GM18867 (cell line): Measurements from ENCODE around the gene MTMR12.
A peak's percentile ranks its signal among the peaks of the same experiment; 100 is the strongest.

Experiments used
- ATAC-seq: cut with Tn5 transposase; IDR thresholded peaks from one replicate; pipeline ENCODE4 v1.9.1; 2021; ENCODE audit warnings: mild to moderate bottlenecking, moderate library complexity; ENCODE audit not compliant: unreplicated experiment

The MTMR12 gene

DNA sequence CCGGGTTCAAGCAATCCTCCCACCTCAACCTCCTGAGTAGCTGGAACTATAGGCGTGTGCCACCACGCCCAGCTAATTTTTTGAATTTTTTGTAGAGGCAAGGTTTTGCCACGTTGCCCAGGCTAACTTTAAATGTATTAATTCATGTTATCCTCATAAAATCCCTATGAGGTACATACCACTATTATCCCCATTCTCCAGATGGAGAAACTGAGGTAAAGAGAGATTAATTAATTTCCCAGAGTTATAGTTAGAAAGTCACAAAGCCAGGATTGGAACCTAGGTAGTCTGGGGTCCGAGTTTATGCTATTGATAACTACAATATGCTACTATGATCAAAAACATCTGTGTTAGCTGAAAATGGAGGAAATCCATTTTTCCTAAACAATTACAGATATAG, 106.7 kb downstream of the MTMR12 start:
- no peak for ATAC-seq

DNA sequence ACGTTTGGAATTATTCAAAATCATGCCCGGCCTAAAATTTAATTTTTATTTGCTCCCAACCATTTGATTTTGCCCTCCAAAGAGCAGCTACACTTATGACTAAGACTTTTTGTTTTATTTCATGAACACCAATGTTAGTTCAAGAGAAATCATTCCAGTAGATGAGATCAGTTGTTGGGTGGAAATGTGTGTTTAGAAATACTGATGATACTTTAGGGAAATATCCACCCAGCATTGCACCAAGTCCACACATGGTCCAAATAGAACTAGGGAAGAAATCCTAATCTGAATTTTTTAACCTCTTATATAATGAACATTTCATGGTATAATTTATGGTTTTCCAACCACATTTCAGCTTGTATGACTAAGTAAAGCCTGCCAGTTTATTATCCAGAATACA, 110.3 kb downstream of the MTMR12 start:
- ATAC-seq = no peak

DNA sequence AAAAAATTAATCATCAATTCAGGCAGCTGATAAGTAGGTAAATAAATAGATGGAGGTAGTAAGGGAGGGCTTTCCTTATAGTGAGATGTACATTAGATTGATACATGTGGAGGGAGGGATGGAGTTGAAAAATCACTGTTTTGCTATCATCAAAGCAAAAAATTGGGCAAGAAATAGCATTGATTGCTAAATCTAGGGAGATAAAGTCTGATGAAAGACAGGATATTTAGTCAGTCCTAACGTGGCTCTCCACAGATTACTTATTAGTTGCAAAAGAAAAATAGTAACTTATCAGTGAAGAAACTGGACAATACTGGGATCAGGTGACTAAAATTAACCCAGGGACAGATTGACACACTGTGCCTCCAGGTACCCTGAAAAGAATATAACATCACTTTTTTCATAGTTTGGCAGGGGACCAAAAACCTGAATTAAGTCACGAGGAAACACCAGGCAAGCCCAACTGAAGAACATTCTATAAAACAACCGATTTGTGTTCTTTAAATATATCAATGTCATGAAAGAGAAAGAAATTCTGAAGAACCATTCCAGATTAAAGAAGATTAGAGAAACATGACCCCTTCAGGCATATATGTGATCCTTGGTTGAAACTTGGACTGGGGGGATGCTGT, 111.5 kb downstream of the MTMR12 start:
- ATAC-seq = no peak

DNA sequence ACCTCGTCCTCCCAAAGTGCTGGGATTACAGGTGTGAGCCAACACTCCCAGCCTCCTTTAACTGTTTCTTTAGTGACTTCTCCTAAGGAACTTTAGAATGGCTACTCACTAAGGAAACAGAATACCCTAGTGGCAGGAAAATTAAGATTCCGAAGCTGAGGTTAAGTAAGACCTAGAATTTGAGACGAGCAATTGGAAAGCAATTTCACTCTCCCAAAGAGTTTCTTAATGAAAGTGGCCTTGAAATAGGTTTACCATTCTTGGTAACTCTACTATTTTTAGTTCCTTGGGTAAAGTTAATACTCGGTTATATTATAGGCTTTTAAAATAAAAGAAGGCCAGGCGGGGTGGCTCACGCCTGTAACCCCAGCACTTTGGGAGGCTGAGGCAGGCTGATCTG, 115.7 kb downstream of the MTMR12 start:
- ATAC-seq = no peak

DNA sequence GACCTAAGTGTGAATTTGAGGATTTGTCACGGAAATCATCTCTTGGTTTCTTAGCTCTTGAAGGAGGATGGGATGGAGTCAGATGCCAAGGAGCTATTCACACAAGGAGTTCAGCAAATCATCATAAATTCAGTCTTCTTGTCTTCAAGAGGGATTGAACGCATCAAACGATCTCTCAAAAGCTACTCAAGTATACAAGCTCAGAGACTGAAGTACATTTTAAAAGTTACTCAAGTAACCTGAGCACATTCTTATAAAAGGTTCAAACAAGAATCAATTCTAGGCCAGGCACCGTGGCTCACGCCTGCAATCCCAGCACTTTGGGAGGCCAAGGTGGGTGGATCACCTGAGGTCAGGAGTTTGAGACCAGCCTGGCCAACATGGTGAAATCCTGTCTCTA, 117.5 kb downstream of the MTMR12 start:
- no peak for ATAC-seq

DNA sequence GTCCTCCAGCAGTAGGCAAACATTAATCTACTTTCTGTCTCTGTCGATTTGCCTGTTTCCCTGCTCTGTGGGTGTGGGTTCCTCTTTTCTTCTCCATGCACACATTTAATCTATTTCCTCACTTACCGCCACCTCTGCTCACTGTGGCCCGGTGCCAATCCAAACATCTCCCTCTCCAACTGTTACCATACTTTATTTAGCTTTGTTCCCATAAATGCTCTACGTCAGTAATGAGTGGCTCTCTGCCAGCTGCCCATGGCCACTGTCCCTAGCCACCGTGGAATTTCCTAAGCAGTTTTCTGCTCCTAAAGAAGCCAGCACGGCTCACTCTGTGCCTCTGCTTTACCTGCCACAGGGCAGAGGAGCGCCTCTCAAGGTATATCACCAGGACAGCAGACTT, 119.1 kb downstream of the MTMR12 start:
- peak; percentile 54 for ATAC-seq

DNA sequence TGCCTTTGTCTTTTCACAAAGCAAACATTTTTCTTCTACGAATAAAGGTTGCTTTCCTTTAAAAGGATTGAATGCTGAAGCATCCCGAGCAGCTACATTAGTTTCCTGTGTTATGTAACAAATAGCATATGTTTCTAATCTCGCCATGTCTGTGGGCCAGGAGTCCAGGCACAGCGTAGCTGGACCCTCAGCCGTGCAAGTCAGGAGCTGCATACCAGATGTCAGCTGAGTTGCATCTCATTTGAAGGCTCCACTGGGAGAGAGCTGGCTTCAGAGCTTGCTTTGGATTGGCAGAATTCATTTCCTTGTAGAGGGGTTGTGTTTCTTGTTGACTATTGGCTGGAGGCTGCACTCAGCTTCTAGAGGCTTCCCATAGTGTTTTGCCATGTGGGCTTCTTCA, 122.6 kb downstream of the MTMR12 start:
- ATAC-seq = no peak

DNA sequence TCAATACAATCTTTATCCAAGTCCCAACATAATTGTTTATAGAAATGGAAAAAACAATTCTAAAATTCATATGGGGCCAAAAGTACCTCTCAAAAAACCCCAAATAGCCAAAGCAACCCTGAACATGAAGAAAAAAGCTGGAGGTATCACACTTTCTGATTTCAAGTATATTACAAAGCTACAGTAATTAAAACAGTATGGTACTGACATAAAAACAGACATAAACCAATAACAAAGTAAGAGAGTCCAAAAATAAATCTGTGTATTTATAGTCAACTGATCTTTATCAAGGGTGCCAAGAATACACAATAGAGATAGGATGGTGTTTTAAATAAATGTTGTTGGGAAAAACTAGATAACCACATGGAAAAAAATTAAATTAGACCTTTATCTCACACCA, 125.1 kb downstream of the MTMR12 start:
- no peak for ATAC-seq

DNA sequence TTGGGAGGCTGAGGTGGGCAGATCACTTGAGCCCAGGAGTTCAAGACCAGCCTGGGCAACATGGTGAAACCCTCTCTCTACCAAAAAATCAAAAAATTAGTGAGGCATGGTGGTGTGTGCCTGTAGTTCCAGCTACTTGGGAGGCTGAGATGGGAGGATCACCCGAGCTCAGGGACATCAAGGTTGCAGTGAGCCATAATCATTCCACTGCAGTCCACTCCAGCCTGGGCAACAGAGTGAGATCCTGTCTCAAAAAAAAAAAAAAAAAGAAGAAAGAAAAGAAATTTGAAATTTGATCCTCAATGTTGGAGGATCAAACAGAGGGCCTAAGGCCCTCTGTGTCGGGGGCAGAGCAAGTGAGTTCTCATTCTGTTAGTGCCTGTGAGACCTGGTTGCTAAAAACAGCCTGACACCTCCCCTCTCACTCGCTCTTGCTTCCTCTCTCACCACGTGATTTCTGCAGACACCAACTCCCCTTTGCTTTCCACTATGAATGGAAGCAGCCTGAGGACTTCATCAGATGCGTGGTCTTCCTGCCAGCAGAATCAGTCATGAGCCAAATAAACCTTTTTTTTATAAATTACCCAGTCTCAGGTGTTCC, 130.2 kb downstream of the MTMR12 start:
- ATAC-seq = peak; percentile 90
